ENCODE measurements around the gene RTL10. TPM values are rescaled to one million over a fixed set of nuclear protein-coding genes. Genes with fewer than 3 reads are reported as not detected.

Gene RTL10
- total and polyA plus RNA-seq, 2 of the 4 experiments (the other 2 are of a cell fraction) = 8.6 to 12.1 TPM

DNA sequence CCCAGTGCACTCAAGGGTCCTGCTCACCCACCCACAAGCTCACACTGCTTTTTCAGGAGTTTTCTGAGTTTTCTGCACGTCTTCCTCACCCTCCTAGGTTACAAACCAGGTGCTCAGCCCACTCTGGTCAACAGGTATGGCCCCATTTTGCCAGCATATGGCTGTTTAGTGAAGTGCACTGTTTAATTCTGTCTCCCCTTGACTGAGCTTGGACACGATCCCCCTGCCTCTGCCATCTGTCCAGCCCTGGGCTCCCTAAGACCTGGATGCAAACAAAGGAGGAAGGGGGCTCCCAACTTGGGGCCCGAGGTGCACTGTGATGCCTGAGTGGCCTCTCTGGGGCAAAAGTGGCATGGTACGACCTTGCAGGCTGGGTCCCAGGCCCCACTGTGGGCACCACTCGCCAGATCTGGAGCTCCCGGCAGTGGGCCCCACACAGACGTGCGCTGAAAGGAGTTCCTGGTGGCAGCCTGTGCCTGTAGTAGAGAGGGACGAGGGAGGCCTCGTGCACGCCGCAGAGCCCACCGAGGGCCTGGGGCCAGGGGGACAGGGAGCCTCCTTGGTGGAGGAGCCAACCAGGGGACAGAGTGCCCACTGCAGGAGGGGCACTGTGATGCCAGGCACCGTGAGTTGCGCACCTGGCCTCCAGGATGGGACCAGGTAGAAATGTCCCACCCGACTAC is 49.6 kb upstream of the RTL10 start:
- Histone ChIP-seq H3K23ac (ENCODE audit: low read depth, low read length) (no peak overlapping the region), H3K79me1 (ENCODE audit: low read depth in 1 of 2, low read length in 2 of 2) (peaks cover 0 to 6% of the 10 kb centered on the region in 2 experiments; a peak in 2 of 4 replicates), H3K27ac (ENCODE audit: insufficient read depth, low read length) (no peak overlapping the region), H3K9me3 (ENCODE audit: control insufficient read depth, insufficient read depth, low read length) (no peaks in the 10 kb centered on the region), H3K18ac (ENCODE audit: low read depth, low read length) (no peak overlapping the region), H2BK20ac (ENCODE audit: low read depth, low read length) (no peak overlapping the region), H3K4me3 (ENCODE audit: insufficient read depth, low read depth, low read length) (no peak overlapping the region), H3K36me3 (ENCODE audit: control insufficient read depth, insufficient read depth, low read length) (peaks cover 3% of the 10 kb centered on the region), H3K27me3 (ENCODE audit: control insufficient read depth, insufficient read depth, low read length) (no peaks in the 10 kb centered on the region), H4K91ac (ENCODE audit: insufficient read depth, low read depth, low read length) (no peak overlapping the region), H3K4me2 (ENCODE audit: low read depth, low read length) (no peak overlapping the region), H2AK5ac (ENCODE audit: low read depth, low read length) (peak overlapping the region; percentile 38; the same call in 1 of the 2 replicates), H2BK120ac (ENCODE audit: low read depth, low read length) (peak overlapping the region; percentile 19; the same call in 1 of the 2 replicates), H2BK5ac (ENCODE audit: low read depth, low read length, poor library complexity, severe bottlenecking) (no peak overlapping the region), H3K4me1 (ENCODE audit: control insufficient read depth, insufficient read depth, low read length) (peaks cover 7% of the 10 kb centered on the region), H3K9ac (ENCODE audit: low read depth, low read length) (no peak overlapping the region), H3K4ac (ENCODE audit: low read depth, low read length) (no peak overlapping the region; the same call in 1 of the 2 replicates), H2AK9ac (replicated peaks; ENCODE audit: low read depth, low read length, poor library complexity) (peak overlapping the region; percentile 55), H4K8ac (ENCODE audit: low read depth in 2 of 2, low read length in 2 of 2) (no peak overlapping the region), H2BK15ac (ENCODE audit: low read depth, low read length) (no peak overlapping the region), H3K14ac (replicated peaks; ENCODE audit: low read depth, low read length) (no peak overlapping the region), H4K5ac (ENCODE audit: low read depth, low read length) (no peak overlapping the region), H2AFZ (replicated peaks; ENCODE audit: low read length, poor library complexity) (no peak overlapping the region), H4K20me1 (ENCODE audit: insufficient read depth, low read length) (no peaks in the 10 kb centered on the region), H3K9me1 (ENCODE audit: insufficient read depth, low read length) (peaks cover 3% of the 10 kb centered on the region; the same call in 1 of the 2 replicates), H3K56ac (ENCODE audit: extremely low read depth, insufficient read depth, low read length) (no peak overlapping the region)
- POLR2A ChIA-PET (ENCODE audit: unreplicated experiment) = no interaction called here
- CTCF ChIA-PET = interaction anchor here (2.9 kb wide), 1 partner anchor 174 kb away, joined by 21 read pairs; no protein-coding TSS in a partner anchor
- dilution Hi-C loops (cut with HindIII; ENCODE audit: low sequenced_read_pairs, unreplicated experiment) = no loop called here
- ATAC-seq (ENCODE audit: low read depth) (no peak), DNase-seq (no peak)
- intact Hi-C loops (cut with micrococcal nuclease) = no loop called here
- in situ Hi-C loops (cut with MboI; ENCODE audit: low sequenced_read_pairs) = no loop called here
- no peak for TF ChIP-seq RCOR1 (IDR thresholded peaks at IDR 0.05; ENCODE audit: insufficient replicate concordance, low read length)
- TF ChIP-seq CEBPB (IDR thresholded peaks at IDR 0.05; ENCODE audit: low read depth, low read length) = no peak
- no peak for TF ChIP-seq RFX5 (IDR thresholded peaks at IDR 0.05; ENCODE audit: low read depth, low read length)
- TF ChIP-seq, protein P1, sequence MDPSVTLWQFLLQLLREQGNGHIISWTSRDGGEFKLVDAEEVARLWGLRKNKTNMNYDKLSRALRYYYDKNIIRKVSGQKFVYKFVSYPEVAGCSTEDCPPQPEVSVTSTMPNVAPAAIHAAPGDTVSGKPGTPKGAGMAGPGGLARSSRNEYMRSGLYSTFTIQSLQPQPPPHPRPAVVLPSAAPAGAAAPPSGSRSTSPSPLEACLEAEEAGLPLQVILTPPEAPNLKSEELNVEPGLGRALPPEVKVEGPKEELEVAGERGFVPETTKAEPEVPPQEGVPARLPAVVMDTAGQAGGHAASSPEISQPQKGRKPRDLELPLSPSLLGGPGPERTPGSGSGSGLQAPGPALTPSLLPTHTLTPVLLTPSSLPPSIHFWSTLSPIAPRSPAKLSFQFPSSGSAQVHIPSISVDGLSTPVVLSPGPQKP (IDR thresholded peaks at IDR 0.05; ENCODE audit: borderline replicate concordance, low read depth, low read length) = no peak
- TF ChIP-seq, protein P2, sequence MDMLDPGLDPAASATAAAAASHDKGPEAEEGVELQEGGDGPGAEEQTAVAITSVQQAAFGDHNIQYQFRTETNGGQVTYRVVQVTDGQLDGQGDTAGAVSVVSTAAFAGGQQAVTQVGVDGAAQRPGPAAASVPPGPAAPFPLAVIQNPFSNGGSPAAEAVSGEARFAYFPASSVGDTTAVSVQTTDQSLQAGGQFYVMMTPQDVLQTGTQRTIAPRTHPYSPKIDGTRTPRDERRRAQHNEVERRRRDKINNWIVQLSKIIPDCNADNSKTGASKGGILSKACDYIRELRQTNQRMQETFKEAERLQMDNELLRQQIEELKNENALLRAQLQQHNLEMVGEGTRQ (IDR thresholded peaks at IDR 0.05; ENCODE audit: low read depth, low read length) = no peak
- TF ChIP-seq MAZ (IDR thresholded peaks at IDR 0.05; ENCODE audit: borderline replicate concordance, low read depth, low read length) = no peak
- WGBS, 2 experiments (ENCODE audit: extremely low coverage in 2 of 2, insufficient read length in 1 of 2) = 100% methylated on average over 1 of the region's 16 CpGs; no CpG with 5 or more reads in 1 of the 2 experiments
- BruUV-seq (replicated peaks) = no TSS peak
